Measurements from ENCODE around the gene AGAP9.

GRCh38 chr10:47451998-47452494 lies 71.4 kb downstream of the AGAP9 start:
- TF ChIP-seq CTCF (IDR thresholded peaks at IDR 0.05; ENCODE audit: low read length) (no peak), EZH2 (optimal IDR thresholded peaks at IDR 0.05; ENCODE audit: low read depth, low read length) (no peak)

Data from MM.1S (cell line).